PC-3 (cell line): ENCODE data around the gene PPOX. TPM values are rescaled to one million over a fixed set of nuclear protein-coding genes. Genes with fewer than 3 reads are reported as not detected.

Source experiments
- ATAC-seq: fragments of 200-7000 bp; cut with Tn5 transposase; 2 replicates; pipeline ENCODE4 v1.9.1; 2020; ENCODE audit warnings: mild to moderate bottlenecking, moderate library complexity
- BruUV-seq: library from RNA; stranded (reverse); fragments of 400-500 nt; replicated peaks from 2 replicates; lab custom pipeline; 2021; lab: Mats Ljungman, UMichigan
- CTCF ChIA-PET: fragments of 300-600 bp; sonication (Branson Sonifier 250); formaldehyde crosslinking; loops from one replicate; lab custom pipeline; 2022; ENCODE audit warnings: antibody characterized with exemption; lab: Charles Lee
- POLR2A ChIA-PET: fragments of 300-600 bp; sonication (Branson Sonifier 250); formaldehyde crosslinking; loops from one replicate; lab custom pipeline; 2022; ENCODE audit warnings: antibody characterized with exemption; ENCODE audit not compliant: unreplicated experiment; lab: Charles Lee
- DNase-seq: peaks from one replicate; pipeline ENCODE4 v3.0.0-alpha.2; 2015
- H2AFZ ChIP-seq: fragments of 300-600 bp; sonication (generic); 2 replicates; pipeline ENCODE4 v1.6.0; 2016; ENCODE audit warnings: antibody characterized with exemption, low read length
- H3F3A ChIP-seq: fragments of 300-600 bp; sonication (generic); one replicate; pipeline ENCODE4 v1.6.0; 2017; ENCODE audit warnings: antibody characterized with exemption, low read length, control low read depth, mild to moderate bottlenecking; ENCODE audit not compliant: unreplicated experiment
- H3K27ac ChIP-seq: fragments of 300-600 bp; sonication (generic); 2 replicates; pipeline ENCODE4 v1.5.1; 2016; ENCODE audit warnings: mild to moderate bottlenecking, low read length
- H3K27me3 ChIP-seq: fragments of 300-600 bp; sonication (generic); 2 replicates; pipeline ENCODE4 v1.6.1; 2016; ENCODE audit warnings: low read length, mixed read lengths
- H3K36me3 ChIP-seq: fragments of 300-600 bp; sonication (generic); 2 replicates; pipeline ENCODE4 v1.6.1; 2016; ENCODE audit warnings: low read depth, mixed run types, low read length, mixed read lengths
- H3K4me1 ChIP-seq: fragments of 300-600 bp; sonication (generic); 2 replicates; pipeline ENCODE4 v1.5.1; 2016; ENCODE audit warnings: low read length; ENCODE audit not compliant: insufficient read depth
- H3K4me2 ChIP-seq: fragments of 300-600 bp; sonication (generic); 2 replicates; pipeline ENCODE4 v1.6.0; 2016; ENCODE audit warnings: low read length
- H3K4me3 ChIP-seq: fragments of 300-600 bp; sonication (generic); 2 replicates; pipeline ENCODE4 v1.5.1; 2016; ENCODE audit warnings: mild to moderate bottlenecking, low read length, mixed read lengths
- H3K79me2 ChIP-seq: fragments of 300-600 bp; sonication (generic); 2 replicates; pipeline ENCODE4 v1.6.1; 2017; ENCODE audit warnings: low read length, mixed read lengths
- H3K9ac ChIP-seq: fragments of 300-600 bp; sonication (generic); 2 replicates; pipeline ENCODE4 v1.6.0; 2016; ENCODE audit warnings: mild to moderate bottlenecking, low read length
- H3K9me2 ChIP-seq: fragments of 300-600 bp; sonication (generic); replicated peaks from 2 replicates; pipeline ENCODE4 v1.6.1; 2016; ENCODE audit warnings: mixed run types, low read length, mixed read lengths
- H3K9me3 ChIP-seq: fragments of 300-600 bp; sonication (generic); 2 replicates; pipeline ENCODE4 v1.6.1; 2016; ENCODE audit warnings: low read length, mixed read lengths
- H4K20me1 ChIP-seq: fragments of 300-600 bp; sonication (generic); 2 replicates; pipeline ENCODE4 v1.6.1; 2016; ENCODE audit warnings: low read length, mixed read lengths
- EZH2 ChIP-seq: fragments of 300-600 bp; sonication (generic); IDR thresholded peaks from one replicate; pipeline ENCODE4 v1.6.1; 2017; ENCODE audit warnings: antibody characterized with exemption, mild to moderate bottlenecking, low read length; ENCODE audit not compliant: unreplicated experiment
- EZH2phosphoT487 ChIP-seq: fragments of 300-600 bp; sonication (generic); IDR thresholded peaks from 2 replicates; pipeline ENCODE4 v1.6.1; 2018; ENCODE audit warnings: mild to moderate bottlenecking, antibody characterized with exemption, low read length, borderline replicate concordance
- intact Hi-C: fragments of 100-400 bp; cut with micrococcal nuclease; formaldehyde crosslinking; loops from 2 replicates; pipeline ENCODE4 v1.9.0; 2023
- total RNA-seq: library from RNA; depleted of rRNA; stranded (reverse); fragments of >200 nt; gene quantifications from 2 replicates; pipeline ENCODE4 v1.2.3, GENCODE V29; 2014
- TF ChIP-seq, protein P1 (sequence below): fragments of 300-600 bp; sonication (generic); conservative IDR thresholded peaks from 2 replicates; pipeline ENCODE4 v1.5.1; 2017; ENCODE audit warnings: antibody characterized with exemption, low read depth, mild to moderate bottlenecking, low read length

Gene PPOX
- total RNA-seq, 1 experiment from 2014 or later: 22.9 TPM

- Histone ChIP-seq H2AFZ (peak overlapping the region; percentile 15; the same call in 1 of the 2 replicates), H3K79me2 (peaks cover 11% of the 10 kb centered on the region), H3F3A (no peaks in the 10 kb centered on the region), H3K4me2 (no peak overlapping the region), H4K20me1 (no peaks in the 10 kb centered on the region), H3K27ac (no peak overlapping the region), H3K27me3 (no peaks in the 10 kb centered on the region), H3K36me3 (no peaks in the 10 kb centered on the region), H3K9me2 (no peaks in the 10 kb centered on the region), H3K4me1 (peaks cover 24% of the 10 kb centered on the region), H3K9ac (no peak overlapping the region), H3K9me3 (no peaks in the 10 kb centered on the region), H3K4me3 (no peak overlapping the region)
- no TSS peak for BruUV-seq
- intact Hi-C loops: no loop called here
- ATAC-seq (no peak), DNase-seq (peak; percentile 44)
- POLR2A ChIA-PET: no interaction called here
- TF ChIP-seq, protein P1, sequence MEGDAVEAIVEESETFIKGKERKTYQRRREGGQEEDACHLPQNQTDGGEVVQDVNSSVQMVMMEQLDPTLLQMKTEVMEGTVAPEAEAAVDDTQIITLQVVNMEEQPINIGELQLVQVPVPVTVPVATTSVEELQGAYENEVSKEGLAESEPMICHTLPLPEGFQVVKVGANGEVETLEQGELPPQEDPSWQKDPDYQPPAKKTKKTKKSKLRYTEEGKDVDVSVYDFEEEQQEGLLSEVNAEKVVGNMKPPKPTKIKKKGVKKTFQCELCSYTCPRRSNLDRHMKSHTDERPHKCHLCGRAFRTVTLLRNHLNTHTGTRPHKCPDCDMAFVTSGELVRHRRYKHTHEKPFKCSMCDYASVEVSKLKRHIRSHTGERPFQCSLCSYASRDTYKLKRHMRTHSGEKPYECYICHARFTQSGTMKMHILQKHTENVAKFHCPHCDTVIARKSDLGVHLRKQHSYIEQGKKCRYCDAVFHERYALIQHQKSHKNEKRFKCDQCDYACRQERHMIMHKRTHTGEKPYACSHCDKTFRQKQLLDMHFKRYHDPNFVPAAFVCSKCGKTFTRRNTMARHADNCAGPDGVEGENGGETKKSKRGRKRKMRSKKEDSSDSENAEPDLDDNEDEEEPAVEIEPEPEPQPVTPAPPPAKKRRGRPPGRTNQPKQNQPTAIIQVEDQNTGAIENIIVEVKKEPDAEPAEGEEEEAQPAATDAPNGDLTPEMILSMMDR: no peak
- no peak for TF ChIP-seq EZH2phosphoT487
- no peak for TF ChIP-seq EZH2
- CTCF ChIA-PET: interaction anchor here (0.6 kb wide), 1 partner anchor 176 kb away, joined by 4 read pairs; no protein-coding TSS in a partner anchor
Measured at GRCh38 chr1:161198194-161198896, 32.1 kb downstream of the PPOX start.

GRCh38 chr1:161198897-161199431, 32.7 kb downstream of the PPOX start, which contains the start of gene ADAMTS4:
ADAMTS4 (minus strand) TSS chr1:161199054; CDS start chr1:161198627, 427 bp downstream.
- no peak within 1 kb of the TSS for H3K27ac ChIP-seq
- H3K27me3 ChIP-seq: no peaks in the 10 kb centered on the region
- H3F3A ChIP-seq: no peaks in the 10 kb centered on the region
- ChIA-PET POLR2A (interaction anchor here (0.7 kb wide), 1 partner anchor 10 kb away, joined by 4 read pairs; no protein-coding TSS in a partner anchor), CTCF (interaction anchor here (0.6 kb wide), 1 partner anchor 176 kb away, joined by 4 read pairs; no protein-coding TSS in a partner anchor)
- H3K4me1 ChIP-seq: peaks cover 26% of the 10 kb centered on the region
- no peak within 1 kb of the TSS for H3K9ac ChIP-seq
- no peaks in the 10 kb centered on the region for H3K9me2 ChIP-seq
- H3K79me2 ChIP-seq: peaks cover 17% of the 10 kb centered on the region
- peak within 1 kb of the TSS; percentile 15; the same call in 1 of the 2 replicates for H2AFZ ChIP-seq
- 0 out of 2 replicates have a peak, but pooled peaks cover 2% of the 10 kb centered on the region for H3K36me3 ChIP-seq
- BruUV-seq: no TSS peak
- H3K4me3 ChIP-seq: no peak within 1 kb of the TSS
- TF ChIP-seq, protein P1: no peak
- no peak for TF ChIP-seq EZH2phosphoT487
- TF ChIP-seq EZH2: no peak
- H3K4me2 ChIP-seq: no peak within 1 kb of the TSS
- intact Hi-C loops: no loop called here
- H3K9me3 ChIP-seq: no peaks in the 10 kb centered on the region
- DNase-seq (no peak), ATAC-seq (no peak)
- H4K20me1 ChIP-seq: no peaks in the 10 kb centered on the region
